Measurements from ENCODE around the gene NUSAP1.
"Not testable (repeated sequence)": the region's sequence is repeated elsewhere in the genome, so short reads cannot be mapped to it uniquely, and the experiment has no call there.

DNA sequence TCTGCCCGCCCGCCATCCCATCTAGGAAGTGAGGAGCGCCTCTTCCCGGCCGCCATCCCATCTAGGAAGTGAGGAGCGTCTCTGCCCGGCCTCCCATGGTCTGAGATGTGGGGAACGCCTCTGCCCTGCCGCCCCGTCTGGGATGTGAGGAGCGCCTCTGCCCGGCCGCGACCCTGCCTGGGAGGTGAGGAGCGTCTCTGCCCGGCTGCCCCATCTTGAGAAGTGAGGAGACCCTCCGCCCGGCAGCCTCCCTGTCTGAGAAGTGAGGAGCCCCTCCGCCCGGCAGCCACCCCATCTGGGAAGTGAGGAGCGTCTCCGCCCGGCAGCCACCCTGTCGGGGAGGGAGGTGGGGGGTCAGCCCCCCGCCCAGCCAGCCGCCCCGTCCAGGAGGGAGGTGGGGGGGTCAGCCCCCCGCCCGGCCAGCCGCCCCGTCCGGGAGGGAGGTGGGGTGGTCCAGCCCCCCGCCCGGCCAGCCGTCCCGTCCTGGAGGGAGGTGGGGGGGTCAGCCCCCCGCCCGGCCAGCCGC, 11.8 kb upstream of the NUSAP1 start:
- TF ChIP-seq POLR2A (IDR thresholded peaks at IDR 0.05; ENCODE audit: low read depth, low read length); TAF1 (IDR thresholded peaks at IDR 0.05; ENCODE audit: borderline replicate concordance, low read depth, low read length); POLR2AphosphoS5 (IDR thresholded peaks at IDR 0.05; ENCODE audit: low read depth, low read length): not testable (repeated sequence)
